Neural cell (in vitro differentiated cells): ENCODE results near the gene MRPL42. TPM values are rescaled to one million over a fixed set of nuclear protein-coding genes. Genes with fewer than 3 reads are reported as not detected.

ENCODE experiments used
- H2AFZ ChIP-seq: fragments of 200-600, 300-800 bp; sonication (generic), shearing (Covaris generic); 2 replicates; pipeline ENCODE4 v1.6.0; 2014; ENCODE audit warnings: low read depth, mild to moderate bottlenecking, antibody characterized with exemption, low read length, moderate library complexity
- H3F3A ChIP-seq: fragments of 200-600 bp; shearing (Covaris generic); 2 replicates; pipeline ENCODE4 v1.6.1; 2016; ENCODE audit warnings: mild to moderate bottlenecking, moderate library complexity, mixed read lengths, antibody characterized with exemption, low read length; ENCODE audit not compliant: insufficient read depth, poor library complexity, severe bottlenecking
- H3K27ac ChIP-seq: fragments of 200-600, 300-800 bp; sonication (generic), shearing (Covaris generic); 2 replicates; pipeline ENCODE4 v1.5.1; 2014; ENCODE audit warnings: mild to moderate bottlenecking, low read length, moderate library complexity
- H3K27me3 ChIP-seq: fragments of 300-800, 200-600 bp; sonication (generic), shearing (Covaris generic); 2 replicates; pipeline ENCODE4 v1.6.0; 2014; ENCODE audit warnings: mild to moderate bottlenecking, low read depth, low read length, moderate library complexity; ENCODE audit not compliant: insufficient read depth
- H3K36me3 ChIP-seq: fragments of 300-800, 200-600 bp; sonication (generic), shearing (Covaris generic); 2 replicates; pipeline ENCODE4 v1.5.1; 2014; ENCODE audit warnings: mild to moderate bottlenecking, antibody characterized with exemption, low read length, moderate library complexity; ENCODE audit not compliant: insufficient read depth
- H3K4me2 ChIP-seq: fragments of 300-800, 200-600 bp; sonication (generic), shearing (Covaris generic); 2 replicates; pipeline ENCODE4 v1.6.0; 2014; ENCODE audit warnings: mild to moderate bottlenecking, low read length
- H3K4me3 ChIP-seq: fragments of 300-800, 200-600 bp; sonication (generic), shearing (Covaris generic); 2 replicates; pipeline ENCODE4 v1.5.1; 2014; ENCODE audit warnings: mild to moderate bottlenecking, low read length, moderate library complexity
- H3K79me2 ChIP-seq: fragments of 200-600 bp; shearing (Covaris generic); replicated peaks from 2 replicates; pipeline ENCODE4 v1.6.0; 2014; ENCODE audit warnings: mild to moderate bottlenecking, low read length, moderate library complexity; ENCODE audit not compliant: insufficient read depth
- H3K9ac ChIP-seq: fragments of 300-800, 200-600 bp; sonication (generic), shearing (Covaris generic); 2 replicates; pipeline ENCODE4 v1.6.1; 2016; ENCODE audit warnings: mild to moderate bottlenecking, low read length, mixed read lengths
- H3K9me2 ChIP-seq: fragments of 200-600 bp; shearing (Covaris generic); 2 replicates; pipeline ENCODE4 v1.6.1; 2016; ENCODE audit warnings: mild to moderate bottlenecking, low read length, mixed read lengths; ENCODE audit not compliant: insufficient read depth
- H3K9me3 ChIP-seq: fragments of 200-600, 300-800 bp; sonication (generic), shearing (Covaris generic); 2 replicates; pipeline ENCODE4 v1.6.1; 2016; ENCODE audit warnings: mild to moderate bottlenecking, mixed run types, low read length, moderate library complexity, mixed read lengths
- H4K20me1 ChIP-seq: fragments of 200-600 bp; shearing (Covaris generic); 2 replicates; pipeline ENCODE4 v1.6.1; 2016; ENCODE audit warnings: mild to moderate bottlenecking, mixed run types; ENCODE audit not compliant: insufficient read depth
- CTCF ChIP-seq: fragments of 450-650 bp; IDR thresholded peaks from 2 replicates; pipeline ENCODE4 v1.5.1; 2014; ENCODE audit warnings: antibody characterized with exemption, mild to moderate bottlenecking, moderate library complexity; ENCODE audit not compliant: poor library complexity, severe bottlenecking
- EP300 ChIP-seq: fragments of 450-650 bp; conservative IDR thresholded peaks from 2 replicates; pipeline ENCODE4 v1.6.1; 2014; ENCODE audit warnings: antibody characterized with exemption, mild to moderate bottlenecking, moderate library complexity; ENCODE audit not compliant: poor library complexity, severe bottlenecking
- EZH2 ChIP-seq: fragments of 200-600, 300-800 bp; shearing (Covaris generic), sonication (generic); IDR thresholded peaks from 2 replicates; pipeline ENCODE4 v1.6.1; 2014; ENCODE audit warnings: antibody characterized with exemption, low read length, borderline replicate concordance, mild to moderate bottlenecking; ENCODE audit not compliant: insufficient read depth, poor library complexity, severe bottlenecking
- MXI1 ChIP-seq: fragments of 450-650 bp; conservative IDR thresholded peaks from 2 replicates; pipeline ENCODE4 v1.6.1; 2014; ENCODE audit warnings: antibody characterized with exemption, mild to moderate bottlenecking; ENCODE audit not compliant: poor library complexity, severe bottlenecking
- POLR2AphosphoS5 ChIP-seq: IDR thresholded peaks from 2 replicates; pipeline ENCODE4 v1.6.1; 2012
- RAD21 ChIP-seq: fragments of 450-650 bp; conservative IDR thresholded peaks from 2 replicates; pipeline ENCODE4 v1.6.1; 2014; ENCODE audit warnings: antibody characterized with exemption, mild to moderate bottlenecking, moderate library complexity
- SMC3 ChIP-seq: fragments of 450-650 bp; conservative IDR thresholded peaks from 2 replicates; pipeline ENCODE4 v1.6.1; 2014; ENCODE audit warnings: antibody characterized with exemption, mild to moderate bottlenecking, moderate library complexity; ENCODE audit not compliant: poor library complexity
- TAF1 ChIP-seq: IDR thresholded peaks from 2 replicates; pipeline ENCODE4 v1.6.1; 2012; ENCODE audit warnings: low read depth
- polyA plus RNA-seq: library from polyadenylated mRNA; depleted of rRNA; stranded (reverse); fragments of >200 nt; gene quantifications from 2 replicates; pipeline ENCODE4 v1.2.3, GENCODE V29; 2014
- TF ChIP-seq, protein P1 (sequence below): IDR thresholded peaks from 2 replicates; pipeline ENCODE4 v1.6.1; 2012; ENCODE audit warnings: borderline replicate concordance

The MRPL42 gene
- polyA plus RNA-seq, 1 donor from 2014 or later, result 260 TPM

GRCh38 chr12:93419388-93420034 lies 47.8 kb upstream of the MRPL42 start:
- Histone ChIP-seq H3K9me2 (no peaks in the 10 kb centered on the region), H3F3A (no peaks in the 10 kb centered on the region), H3K27ac (no peak overlapping the region), H3K4me3 (no peak overlapping the region), H2AFZ (no peak overlapping the region), H4K20me1 (no peaks in the 10 kb centered on the region), H3K9ac (no peak overlapping the region), H3K27me3 (no peaks in the 10 kb centered on the region), H3K4me2 (no peak overlapping the region), H3K79me2 (peaks cover 81% of the 10 kb centered on the region), H3K36me3 (no peaks in the 10 kb centered on the region), H3K9me3 (no peaks in the 10 kb centered on the region)
- TF ChIP-seq RAD21 (peak; percentile 54), SMC3 (peak; percentile 60), CTCF (peak; percentile 67), TAF1 (no peak), POLR2AphosphoS5 (no peak)
- TF ChIP-seq, protein P1, sequence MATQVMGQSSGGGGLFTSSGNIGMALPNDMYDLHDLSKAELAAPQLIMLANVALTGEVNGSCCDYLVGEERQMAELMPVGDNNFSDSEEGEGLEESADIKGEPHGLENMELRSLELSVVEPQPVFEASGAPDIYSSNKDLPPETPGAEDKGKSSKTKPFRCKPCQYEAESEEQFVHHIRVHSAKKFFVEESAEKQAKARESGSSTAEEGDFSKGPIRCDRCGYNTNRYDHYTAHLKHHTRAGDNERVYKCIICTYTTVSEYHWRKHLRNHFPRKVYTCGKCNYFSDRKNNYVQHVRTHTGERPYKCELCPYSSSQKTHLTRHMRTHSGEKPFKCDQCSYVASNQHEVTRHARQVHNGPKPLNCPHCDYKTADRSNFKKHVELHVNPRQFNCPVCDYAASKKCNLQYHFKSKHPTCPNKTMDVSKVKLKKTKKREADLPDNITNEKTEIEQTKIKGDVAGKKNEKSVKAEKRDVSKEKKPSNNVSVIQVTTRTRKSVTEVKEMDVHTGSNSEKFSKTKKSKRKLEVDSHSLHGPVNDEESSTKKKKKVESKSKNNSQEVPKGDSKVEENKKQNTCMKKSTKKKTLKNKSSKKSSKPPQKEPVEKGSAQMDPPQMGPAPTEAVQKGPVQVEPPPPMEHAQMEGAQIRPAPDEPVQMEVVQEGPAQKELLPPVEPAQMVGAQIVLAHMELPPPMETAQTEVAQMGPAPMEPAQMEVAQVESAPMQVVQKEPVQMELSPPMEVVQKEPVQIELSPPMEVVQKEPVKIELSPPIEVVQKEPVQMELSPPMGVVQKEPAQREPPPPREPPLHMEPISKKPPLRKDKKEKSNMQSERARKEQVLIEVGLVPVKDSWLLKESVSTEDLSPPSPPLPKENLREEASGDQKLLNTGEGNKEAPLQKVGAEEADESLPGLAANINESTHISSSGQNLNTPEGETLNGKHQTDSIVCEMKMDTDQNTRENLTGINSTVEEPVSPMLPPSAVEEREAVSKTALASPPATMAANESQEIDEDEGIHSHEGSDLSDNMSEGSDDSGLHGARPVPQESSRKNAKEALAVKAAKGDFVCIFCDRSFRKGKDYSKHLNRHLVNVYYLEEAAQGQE, result no peak

GRCh38 chr12:93422050-93422449 lies 45.3 kb upstream of the MRPL42 start:
- no peak overlapping the region for H3K4me3 ChIP-seq
- H3K27me3 ChIP-seq, result no peaks in the 10 kb centered on the region
- H3F3A ChIP-seq, result no peaks in the 10 kb centered on the region
- H3K27ac ChIP-seq, result no peak overlapping the region
- H3K4me2 ChIP-seq, result no peak overlapping the region
- no peak overlapping the region for H3K9ac ChIP-seq
- no peaks in the 10 kb centered on the region for H4K20me1 ChIP-seq
- no peaks in the 10 kb centered on the region for H3K9me3 ChIP-seq
- peaks cover 78% of the 10 kb centered on the region for H3K79me2 ChIP-seq
- no peak overlapping the region for H2AFZ ChIP-seq
- no peaks in the 10 kb centered on the region for H3K9me2 ChIP-seq
- no peaks in the 10 kb centered on the region for H3K36me3 ChIP-seq
- no peak for TF ChIP-seq EZH2

- no peak for TF ChIP-seq POLR2AphosphoS5
- no peak for TF ChIP-seq MXI1
- TF ChIP-seq TAF1, result no peak
- TF ChIP-seq CTCF, result no peak
- TF ChIP-seq, protein P1, result no peak
- no peak for TF ChIP-seq EP300
- TF ChIP-seq SMC3, result no peak
- TF ChIP-seq EZH2, result no peak
- TF ChIP-seq RAD21, result no peak
- no peak overlapping the region for H3K4me2 ChIP-seq
Measured at GRCh38 chr12:93425736-93426411, 41.4 kb upstream of the MRPL42 start.

More at GRCh38 chr12:93425736-93426411, 41.4 kb upstream of the MRPL42 start:
- H4K20me1 ChIP-seq, result no peaks in the 10 kb centered on the region
- no peak overlapping the region for H3K27ac ChIP-seq
- no peaks in the 10 kb centered on the region for H3F3A ChIP-seq
- H3K9ac ChIP-seq, result no peak overlapping the region
- peaks cover 87% of the 10 kb centered on the region for H3K79me2 ChIP-seq
- H3K27me3 ChIP-seq, result no peaks in the 10 kb centered on the region
- H3K36me3 ChIP-seq, result no peaks in the 10 kb centered on the region
- no peaks in the 10 kb centered on the region for H3K9me2 ChIP-seq
- H2AFZ ChIP-seq, result no peak overlapping the region
- H3K9me3 ChIP-seq, result no peaks in the 10 kb centered on the region
- H3K4me3 ChIP-seq, result no peak overlapping the region
